ENCODE measurements around the gene FCN3. TPM values are rescaled to one million over a fixed set of nuclear protein-coding genes. Genes with fewer than 3 reads are reported as not detected.

Gene FCN3
- total and polyA plus RNA-seq, 2 of the 4 experiments (the other 2 are of a cell fraction): not detected

- no peak for TF ChIP-seq FOS (IDR thresholded peaks at IDR 0.05; ENCODE audit: low read depth, low read length)
Observed at GRCh38 chr1:27335506-27336422, 38.9 kb downstream of the FCN3 start (continued).

DNA sequence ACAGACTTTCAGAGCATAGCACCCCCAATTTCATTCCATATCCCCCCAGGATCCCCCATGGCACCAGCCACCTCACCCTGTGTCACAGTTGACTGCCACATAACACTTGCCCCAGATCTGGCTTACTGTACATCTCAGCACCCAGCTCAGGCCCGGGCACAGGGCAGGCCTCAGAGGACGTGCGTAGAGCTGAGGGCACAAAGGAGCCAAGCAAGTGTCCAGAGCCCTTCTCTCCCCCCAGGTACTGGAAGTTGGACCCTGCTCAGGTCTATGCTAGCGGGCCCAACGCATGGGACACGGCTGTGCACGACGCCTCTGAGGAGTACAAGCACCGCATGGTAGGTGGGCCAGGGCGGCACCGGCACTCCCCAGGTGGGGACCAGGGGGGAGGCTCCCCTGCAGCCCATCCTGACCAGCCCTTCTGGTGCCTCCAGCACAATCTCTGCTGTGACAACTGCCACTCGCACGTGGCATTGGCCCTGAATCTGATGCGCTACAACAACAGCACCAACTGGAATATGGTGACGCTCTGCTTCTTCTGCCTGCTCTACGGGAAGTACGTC lies 40.8 kb downstream of the FCN3 start:
- no peak overlapping the region for H3K14ac ChIP-seq (replicated peaks; ENCODE audit: low read depth, low read length)
- H2AK9ac ChIP-seq (replicated peaks; ENCODE audit: low read depth, low read length, poor library complexity): no peak overlapping the region
- H3K4me1 ChIP-seq (ENCODE audit: control insufficient read depth, insufficient read depth, low read length): no peaks in the 10 kb centered on the region
- H2BK120ac ChIP-seq (ENCODE audit: low read depth, low read length): no peak overlapping the region
- no peak overlapping the region for H3K9ac ChIP-seq (ENCODE audit: low read depth, low read length)
- H3K56ac ChIP-seq (ENCODE audit: extremely low read depth, insufficient read depth, low read length): no peak overlapping the region
- H3K9me3 ChIP-seq (ENCODE audit: control insufficient read depth, insufficient read depth, low read length): no peaks in the 10 kb centered on the region
- no peak overlapping the region for H2BK15ac ChIP-seq (ENCODE audit: low read depth, low read length)
- no TSS peak for BruUV-seq (replicated peaks)
- H2BK20ac ChIP-seq (ENCODE audit: low read depth, low read length): no peak overlapping the region
- intact Hi-C loops (cut with micrococcal nuclease): no loop called here
- dilution Hi-C loops (cut with HindIII; ENCODE audit: low sequenced_read_pairs, unreplicated experiment): no loop called here
- in situ Hi-C loops (cut with MboI; ENCODE audit: low sequenced_read_pairs): no loop called here
- POLR2A ChIA-PET (ENCODE audit: unreplicated experiment): no interaction called here
- H3K4me2 ChIP-seq (ENCODE audit: low read depth, low read length): no peak overlapping the region
- no peak overlapping the region for H4K91ac ChIP-seq (ENCODE audit: insufficient read depth, low read depth, low read length)
- no peaks in the 10 kb centered on the region for H3K9me1 ChIP-seq (ENCODE audit: insufficient read depth, low read length)
- peaks cover 27% of the 10 kb centered on the region for H4K20me1 ChIP-seq (ENCODE audit: insufficient read depth, low read length)
- H3K23ac ChIP-seq (ENCODE audit: low read depth, low read length): no peak overlapping the region
- H3K4me3 ChIP-seq (ENCODE audit: insufficient read depth, low read depth, low read length): no peak overlapping the region
- peaks cover 3 to 29% of the 10 kb centered on the region in 2 experiments for H3K79me1 ChIP-seq (ENCODE audit: low read depth in 1 of 2, low read length in 2 of 2)
- no peak overlapping the region for H2BK5ac ChIP-seq (ENCODE audit: low read depth, low read length, poor library complexity, severe bottlenecking)
- H3K18ac ChIP-seq (ENCODE audit: low read depth, low read length): no peak overlapping the region
- no peak overlapping the region for H3K27ac ChIP-seq (ENCODE audit: insufficient read depth, low read length)
- ATAC-seq (ENCODE audit: low read depth): no peak
- peaks cover 50% of the 10 kb centered on the region for H3K36me3 ChIP-seq (ENCODE audit: control insufficient read depth, insufficient read depth, low read length)
- no peak for DNase-seq
- H3K27me3 ChIP-seq (ENCODE audit: control insufficient read depth, insufficient read depth, low read length): no peaks in the 10 kb centered on the region
- no peak overlapping the region for H4K8ac ChIP-seq (ENCODE audit: low read depth in 2 of 2, low read length in 2 of 2)
- no peak overlapping the region for H4K5ac ChIP-seq (ENCODE audit: low read depth, low read length)
- H3K4ac ChIP-seq (ENCODE audit: low read depth, low read length): no peak overlapping the region
- CTCF ChIA-PET: interaction anchor here (0.6 to 0.8 kb wide), 2 partner anchors 21 to 35 kb away, joined by 3 to 5 read pairs; no protein-coding TSS in a partner anchor
- WGBS, 2 experiments (ENCODE audit: extremely low coverage in 2 of 2, insufficient read length in 1 of 2): 98% methylated on average over 6 of the region's 17 CpGs; no CpG with 5 or more reads in 1 of the 2 experiments
- H2AK5ac ChIP-seq (ENCODE audit: low read depth, low read length): no peak overlapping the region
- H2AFZ ChIP-seq (replicated peaks; ENCODE audit: low read length, poor library complexity): no peak overlapping the region
- TF ChIP-seq, protein P1, sequence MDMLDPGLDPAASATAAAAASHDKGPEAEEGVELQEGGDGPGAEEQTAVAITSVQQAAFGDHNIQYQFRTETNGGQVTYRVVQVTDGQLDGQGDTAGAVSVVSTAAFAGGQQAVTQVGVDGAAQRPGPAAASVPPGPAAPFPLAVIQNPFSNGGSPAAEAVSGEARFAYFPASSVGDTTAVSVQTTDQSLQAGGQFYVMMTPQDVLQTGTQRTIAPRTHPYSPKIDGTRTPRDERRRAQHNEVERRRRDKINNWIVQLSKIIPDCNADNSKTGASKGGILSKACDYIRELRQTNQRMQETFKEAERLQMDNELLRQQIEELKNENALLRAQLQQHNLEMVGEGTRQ (IDR thresholded peaks at IDR 0.05; ENCODE audit: low read depth, low read length): no peak
- TF ChIP-seq POLR2A (IDR thresholded peaks at IDR 0.05; ENCODE audit: low read depth, low read length): no peak
- TF ChIP-seq BHLHE40 (IDR thresholded peaks at IDR 0.05; ENCODE audit: low read depth, low read length): no peak
- TF ChIP-seq CHD1 (IDR thresholded peaks at IDR 0.05; ENCODE audit: low read depth, low read length): no peak
- no peak for TF ChIP-seq RFX5 (IDR thresholded peaks at IDR 0.05; ENCODE audit: low read depth, low read length)
- no peak for TF ChIP-seq NFE2L2 (IDR thresholded peaks at IDR 0.05; ENCODE audit: low read depth, low read length)
- no peak for TF ChIP-seq MAZ (IDR thresholded peaks at IDR 0.05; ENCODE audit: borderline replicate concordance, low read depth, low read length)
- TF ChIP-seq SMC3 (IDR thresholded peaks at IDR 0.05; ENCODE audit: low read depth, low read length): no peak
- TF ChIP-seq MAFK (IDR thresholded peaks at IDR 0.05; ENCODE audit: low read depth, low read length): no peak
- TF ChIP-seq FOS (IDR thresholded peaks at IDR 0.05; ENCODE audit: low read depth, low read length): no peak
- TF ChIP-seq, protein P2, sequence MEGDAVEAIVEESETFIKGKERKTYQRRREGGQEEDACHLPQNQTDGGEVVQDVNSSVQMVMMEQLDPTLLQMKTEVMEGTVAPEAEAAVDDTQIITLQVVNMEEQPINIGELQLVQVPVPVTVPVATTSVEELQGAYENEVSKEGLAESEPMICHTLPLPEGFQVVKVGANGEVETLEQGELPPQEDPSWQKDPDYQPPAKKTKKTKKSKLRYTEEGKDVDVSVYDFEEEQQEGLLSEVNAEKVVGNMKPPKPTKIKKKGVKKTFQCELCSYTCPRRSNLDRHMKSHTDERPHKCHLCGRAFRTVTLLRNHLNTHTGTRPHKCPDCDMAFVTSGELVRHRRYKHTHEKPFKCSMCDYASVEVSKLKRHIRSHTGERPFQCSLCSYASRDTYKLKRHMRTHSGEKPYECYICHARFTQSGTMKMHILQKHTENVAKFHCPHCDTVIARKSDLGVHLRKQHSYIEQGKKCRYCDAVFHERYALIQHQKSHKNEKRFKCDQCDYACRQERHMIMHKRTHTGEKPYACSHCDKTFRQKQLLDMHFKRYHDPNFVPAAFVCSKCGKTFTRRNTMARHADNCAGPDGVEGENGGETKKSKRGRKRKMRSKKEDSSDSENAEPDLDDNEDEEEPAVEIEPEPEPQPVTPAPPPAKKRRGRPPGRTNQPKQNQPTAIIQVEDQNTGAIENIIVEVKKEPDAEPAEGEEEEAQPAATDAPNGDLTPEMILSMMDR (conservative IDR thresholded peaks at IDR 0.05; ENCODE audit: low read depth, low read length): no peak
- TF ChIP-seq CEBPB (IDR thresholded peaks at IDR 0.05; ENCODE audit: low read depth, low read length): no peak
- TF ChIP-seq MXI1 (IDR thresholded peaks at IDR 0.05; ENCODE audit: borderline replicate concordance, low read depth, low read length): no peak
- TF ChIP-seq RCOR1 (IDR thresholded peaks at IDR 0.05; ENCODE audit: insufficient replicate concordance, low read length): no peak
